Femur (tissue), 1 donor: Measurements from ENCODE around the gene TRRAP.

Source experiments
- DNase-seq: peaks from one replicate; pipeline ENCODE4 v3.0.0-alpha.2; 2017

Gene TRRAP

DNA sequence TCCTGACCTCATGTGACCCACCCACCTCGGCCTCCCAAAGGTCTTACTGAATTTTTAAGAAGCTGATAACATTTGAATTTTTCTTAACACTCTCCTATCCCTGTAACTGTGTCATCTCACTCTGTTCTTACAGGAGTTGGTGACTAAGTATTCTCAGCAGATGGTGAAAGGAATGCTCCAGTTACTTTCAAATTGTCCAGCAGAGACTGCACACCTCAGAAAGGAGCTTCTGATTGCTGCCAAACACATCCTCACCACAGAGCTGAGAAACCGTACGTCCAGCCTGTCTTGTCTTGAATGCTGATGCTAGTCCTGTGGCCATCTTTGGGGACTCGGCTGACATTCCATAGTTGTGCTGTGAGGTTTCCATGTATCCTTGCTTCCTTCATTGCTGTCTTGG, 24.9 kb downstream of the TRRAP start:
- DNase-seq: no peak

DNA sequence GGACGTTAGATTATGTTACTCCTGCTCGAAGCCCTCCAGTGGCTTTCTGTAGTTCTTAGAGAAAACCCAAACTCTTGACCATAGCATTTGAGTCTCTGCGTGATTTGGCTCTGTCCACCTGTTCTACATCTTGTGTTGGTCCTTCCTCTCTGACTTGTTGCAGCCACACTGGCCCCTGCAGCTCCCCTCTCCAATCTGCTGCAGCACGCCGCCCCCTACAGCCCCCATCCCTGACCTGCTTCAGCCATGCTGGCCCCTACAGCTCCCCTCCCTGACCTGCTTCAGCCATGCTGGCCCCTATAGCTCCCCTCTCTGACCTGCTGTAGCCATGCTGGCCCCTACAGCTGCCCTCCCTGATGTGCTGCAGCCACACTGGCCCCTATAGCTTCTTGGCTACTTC, 29.2 kb downstream of the TRRAP start:
- no peak for DNase-seq

DNA sequence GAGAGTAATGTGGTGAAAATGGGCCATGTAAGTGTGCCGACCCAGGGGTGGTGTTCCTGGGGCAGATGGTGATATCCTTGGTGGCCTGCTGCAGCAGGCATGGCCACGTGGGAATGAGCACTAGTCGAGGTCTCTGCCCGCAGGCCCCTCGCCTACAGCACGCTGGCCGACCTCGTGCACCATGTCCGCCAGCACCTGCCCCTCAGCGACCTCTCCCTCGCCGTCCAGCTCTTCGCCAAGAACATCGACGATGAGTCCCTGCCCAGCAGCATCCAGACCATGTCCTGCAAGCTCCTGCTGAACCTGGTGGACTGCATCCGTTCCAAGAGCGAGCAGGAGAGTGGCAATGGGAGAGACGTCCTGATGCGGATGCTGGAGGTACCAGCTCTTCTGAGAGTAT, 30.3 kb downstream of the TRRAP start:
- no peak for DNase-seq

DNA sequence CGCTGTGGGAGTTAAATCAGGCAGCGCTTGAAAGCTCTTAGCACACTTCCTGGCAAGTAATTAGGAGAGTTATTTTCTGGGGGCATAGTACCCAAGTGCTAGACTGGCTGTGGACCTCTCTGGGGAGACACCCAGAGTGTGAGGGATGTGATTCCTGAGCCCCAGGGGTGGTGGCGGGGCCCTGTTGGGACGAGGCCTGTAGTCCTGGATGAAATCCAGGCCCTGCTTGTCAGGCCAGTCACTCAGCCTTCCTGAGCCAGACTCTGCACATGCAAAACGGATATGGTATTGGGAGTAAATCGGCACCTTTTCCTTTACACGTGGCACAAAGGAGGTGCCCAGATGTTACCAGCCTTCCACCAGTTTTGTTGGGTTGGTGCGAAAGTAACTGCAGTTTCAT, 31.2 kb downstream of the TRRAP start:
- no peak for DNase-seq

DNA sequence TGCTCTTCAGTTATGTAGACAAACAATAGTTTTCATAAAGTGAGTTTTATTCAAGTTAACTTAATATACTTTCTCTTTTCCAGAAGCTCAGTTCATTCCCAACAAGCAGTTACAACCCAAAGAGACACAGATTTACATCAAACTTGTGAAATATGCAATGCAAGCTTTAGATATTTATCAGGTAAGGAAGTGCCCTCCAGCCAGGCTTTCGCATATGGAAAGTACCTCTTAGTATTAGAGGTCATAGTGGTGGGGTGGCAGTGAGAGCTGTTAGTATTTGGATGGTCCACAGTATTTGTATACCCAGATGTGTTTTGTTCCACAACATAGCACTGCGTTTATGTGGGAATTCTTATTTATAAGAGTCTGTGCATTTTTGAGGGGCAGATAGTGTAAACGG, 32.1 kb downstream of the TRRAP start:
- DNase-seq: no peak

DNA sequence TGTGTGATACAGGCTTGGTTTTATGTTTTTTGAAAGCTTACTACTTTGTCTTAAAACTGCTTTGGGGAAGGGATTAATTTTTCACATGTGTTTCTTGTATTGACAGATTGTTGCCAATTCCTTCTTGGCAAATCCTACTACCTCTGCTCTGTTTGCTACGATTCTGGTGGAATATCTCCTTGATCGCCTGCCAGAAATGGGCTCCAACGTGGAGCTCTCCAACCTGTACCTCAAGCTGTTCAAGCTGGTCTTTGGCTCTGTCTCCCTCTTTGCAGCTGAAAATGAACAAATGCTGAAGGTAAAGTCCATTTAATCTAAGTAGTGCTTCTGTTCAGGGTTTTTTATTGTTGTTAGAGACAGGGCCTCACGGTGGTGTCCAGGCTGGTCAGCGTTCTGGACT, 33.6 kb downstream of the TRRAP start:
- no peak for DNase-seq

DNA sequence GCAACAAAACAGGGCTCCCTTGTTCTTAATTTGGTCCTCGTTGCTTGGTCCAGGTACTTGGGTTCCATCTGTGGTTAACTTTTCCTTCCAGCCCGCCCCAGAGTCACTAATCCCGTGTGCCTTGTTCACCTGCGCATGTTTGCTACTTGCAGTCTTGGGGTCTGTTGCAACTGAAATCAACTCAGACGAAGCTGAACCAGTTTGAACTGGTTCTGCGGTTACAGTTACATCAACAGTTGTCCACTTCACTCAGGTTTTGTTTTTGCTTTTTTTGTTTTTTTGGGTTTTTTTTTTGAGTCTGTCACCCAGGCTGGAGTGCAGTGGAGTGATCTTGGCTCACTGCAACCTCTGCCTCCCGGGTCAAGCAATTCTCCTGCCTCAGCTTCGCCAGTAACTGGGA, 34.7 kb downstream of the TRRAP start:
- no peak for DNase-seq

DNA sequence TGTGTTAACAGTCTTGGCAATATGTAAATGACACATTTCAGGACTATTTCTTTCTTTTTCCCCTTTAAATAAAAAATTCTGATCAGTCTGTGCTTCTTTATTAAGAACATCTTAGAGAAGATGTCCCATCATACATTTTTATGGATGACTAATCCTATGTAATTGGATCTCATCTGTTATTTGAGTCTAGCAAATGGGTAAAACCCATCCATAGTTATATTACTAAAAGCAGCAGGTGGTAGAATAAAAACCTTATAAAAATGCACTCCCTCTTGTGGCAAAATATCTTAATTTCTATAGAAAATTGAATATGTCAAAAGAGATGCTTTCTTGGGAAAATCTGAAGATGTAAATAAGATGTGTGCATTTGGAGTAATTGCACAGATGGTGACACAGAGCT, 35.3 kb downstream of the TRRAP start:
- DNase-seq: no peak

DNA sequence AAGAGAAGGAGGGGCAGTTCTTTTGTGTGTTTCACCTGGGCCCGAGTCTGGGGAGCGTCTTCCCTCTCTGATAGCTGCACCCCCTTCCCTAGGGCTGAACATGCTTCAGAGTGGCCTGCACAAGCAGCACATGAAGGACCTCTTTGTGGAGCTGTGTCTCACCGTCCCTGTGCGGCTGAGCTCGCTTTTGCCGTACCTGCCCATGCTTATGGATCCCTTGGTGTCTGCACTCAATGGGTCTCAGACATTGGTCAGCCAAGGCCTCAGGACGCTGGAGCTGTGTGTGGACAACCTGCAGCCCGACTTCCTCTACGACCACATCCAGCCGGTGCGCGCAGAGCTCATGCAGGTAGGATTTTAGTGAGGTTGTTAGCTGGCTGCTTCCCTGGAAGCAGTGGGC, 39.0 kb downstream of the TRRAP start:
- DNase-seq: no peak

DNA sequence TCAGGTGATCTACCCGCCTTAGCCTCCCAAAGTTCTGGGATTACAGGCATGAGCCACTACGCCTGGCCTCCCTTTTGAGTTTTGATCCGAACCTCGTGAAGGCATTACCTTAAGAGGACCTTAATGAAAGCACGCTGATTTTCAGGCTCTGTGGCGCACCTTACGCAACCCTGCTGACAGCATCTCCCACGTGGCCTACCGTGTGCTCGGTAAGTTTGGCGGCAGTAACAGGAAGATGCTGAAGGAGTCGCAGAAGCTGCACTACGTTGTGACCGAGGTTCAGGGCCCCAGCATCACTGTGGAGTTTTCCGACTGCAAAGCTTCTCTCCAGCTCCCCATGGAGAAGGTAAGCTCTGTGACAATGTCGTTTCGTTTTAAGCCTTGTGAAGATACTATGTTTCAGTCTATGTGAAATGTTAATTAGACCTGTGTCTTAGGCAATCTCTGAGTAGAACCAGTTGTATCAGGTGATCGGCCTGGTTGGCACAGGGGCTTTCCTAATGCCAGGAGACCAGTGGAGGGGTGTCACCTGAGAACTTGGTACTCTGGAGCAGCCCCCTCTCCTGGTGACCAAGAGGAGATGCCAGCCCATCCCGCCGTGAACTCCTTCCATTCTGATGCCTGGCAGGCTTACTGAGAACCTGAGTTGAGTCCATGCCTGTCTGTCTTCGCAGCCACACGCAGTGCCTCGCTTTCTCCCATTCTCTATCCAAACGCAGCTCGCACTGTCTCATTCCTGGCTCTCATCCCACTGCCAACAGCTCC, 43.5 kb downstream of the TRRAP start:
- no peak for DNase-seq

DNA sequence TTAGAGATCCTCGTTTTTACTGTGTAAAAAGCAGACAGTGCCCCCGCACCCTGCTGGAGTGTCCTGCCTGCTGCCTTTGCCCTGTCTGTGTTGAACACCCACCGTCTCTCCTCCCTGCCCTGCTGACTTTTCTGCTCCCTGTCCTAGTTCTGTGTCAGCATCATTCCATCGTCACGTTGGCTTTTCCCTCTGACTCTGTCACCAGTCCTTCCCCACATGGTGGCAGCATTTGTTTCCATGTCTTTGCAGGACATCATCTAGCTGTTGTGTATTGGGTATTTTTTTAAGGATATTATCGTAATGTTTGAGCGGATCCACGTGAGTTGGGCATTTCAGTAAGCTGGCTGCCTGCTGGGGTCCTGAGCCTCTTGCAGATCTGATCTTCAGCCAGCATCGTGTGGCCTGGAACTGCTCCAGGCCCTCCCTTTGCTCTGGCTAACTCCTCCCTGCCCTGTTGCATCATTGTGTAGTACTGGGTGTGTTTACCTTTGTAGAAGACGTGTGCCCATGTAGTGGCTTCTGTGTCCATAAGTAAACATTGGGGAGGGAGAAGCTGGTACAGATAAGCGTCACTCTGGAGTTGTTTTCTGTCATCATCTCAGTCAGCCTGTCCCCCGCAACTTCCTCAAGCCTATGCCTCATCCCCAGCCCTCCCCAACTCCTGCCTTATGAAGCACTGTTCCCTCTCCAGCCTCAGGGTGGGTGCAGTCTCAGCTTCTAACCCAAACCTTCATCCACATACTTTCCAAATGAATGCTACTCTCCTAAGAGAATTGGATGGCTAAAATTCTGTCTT, 44.3 kb downstream of the TRRAP start:
- no peak for DNase-seq

DNA sequence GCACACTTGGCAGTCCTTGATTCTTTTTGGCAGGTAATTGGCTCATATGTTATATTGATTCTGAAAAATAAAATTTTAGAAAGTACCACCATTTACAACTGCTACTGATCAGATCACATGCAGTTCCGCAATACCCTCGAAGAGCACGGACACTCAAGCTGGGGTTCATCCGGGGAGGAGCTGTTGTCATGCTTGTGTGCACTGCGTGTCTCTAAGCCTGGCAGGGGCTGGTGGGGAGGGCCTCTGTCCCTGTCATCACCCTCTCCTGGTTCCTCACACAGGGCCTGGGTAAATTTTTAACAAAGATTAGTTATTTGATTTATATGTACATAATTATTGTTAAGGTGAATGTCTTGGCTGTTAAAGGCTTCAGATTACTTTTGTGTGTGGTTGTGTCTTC, 45.2 kb downstream of the TRRAP start:
- no peak for DNase-seq

DNA sequence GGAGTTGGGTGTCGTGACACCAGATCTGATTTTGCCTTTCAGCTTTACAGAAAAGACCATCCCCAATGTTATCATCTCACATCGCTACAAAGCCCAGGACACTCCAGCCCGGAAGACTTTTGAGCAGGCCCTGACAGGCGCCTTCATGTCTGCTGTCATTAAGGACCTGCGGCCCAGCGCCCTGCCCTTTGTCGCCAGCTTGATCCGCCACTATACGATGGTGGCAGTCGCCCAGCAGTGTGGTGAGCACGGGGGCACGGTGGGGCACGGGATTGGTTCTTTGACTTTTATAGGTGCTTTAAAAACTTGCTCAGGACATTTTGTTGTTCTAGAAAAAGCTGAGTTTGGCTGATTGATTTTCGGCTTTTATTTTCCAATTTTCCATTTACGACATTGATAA, 48.8 kb downstream of the TRRAP start:
- DNase-seq: no peak

DNA sequence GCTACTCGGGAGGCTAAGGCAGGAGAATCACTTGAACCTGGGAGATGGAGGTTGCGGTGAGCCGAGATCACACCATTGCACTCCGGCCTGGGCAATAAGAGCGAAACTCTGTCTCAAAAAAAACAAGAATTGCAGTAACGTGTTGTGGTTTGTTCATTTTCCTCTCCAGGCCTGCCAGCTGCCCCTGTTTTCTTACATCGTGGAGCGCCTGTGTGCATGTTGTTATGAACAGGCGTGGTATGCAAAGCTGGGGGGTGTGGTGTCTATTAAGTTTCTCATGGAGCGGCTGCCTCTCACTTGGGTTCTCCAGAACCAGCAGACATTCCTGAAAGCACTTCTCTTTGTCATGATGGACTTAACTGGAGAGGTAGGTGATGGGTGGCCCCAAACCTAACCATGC, 52.1 kb downstream of the TRRAP start:
- DNase-seq: no peak

DNA sequence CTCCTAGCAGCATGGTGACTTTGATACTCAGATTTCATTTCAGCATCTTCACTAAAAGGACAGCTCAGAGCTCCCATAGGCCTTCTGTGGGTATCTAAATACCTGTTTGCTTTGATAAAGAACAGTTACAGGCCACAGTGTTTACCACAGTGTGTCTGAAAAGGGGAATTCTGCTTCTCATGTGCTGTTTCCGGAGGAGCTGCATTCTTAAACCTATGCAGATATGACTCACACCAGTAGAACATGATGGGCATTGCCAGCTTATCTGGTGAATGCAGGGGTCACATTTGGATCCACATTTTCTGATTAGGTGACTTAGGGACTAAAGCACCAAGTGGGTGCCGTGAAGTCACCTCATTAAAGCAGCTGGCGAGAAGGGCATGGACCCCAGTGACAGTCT, 52.6 kb downstream of the TRRAP start:
- no peak for DNase-seq

DNA sequence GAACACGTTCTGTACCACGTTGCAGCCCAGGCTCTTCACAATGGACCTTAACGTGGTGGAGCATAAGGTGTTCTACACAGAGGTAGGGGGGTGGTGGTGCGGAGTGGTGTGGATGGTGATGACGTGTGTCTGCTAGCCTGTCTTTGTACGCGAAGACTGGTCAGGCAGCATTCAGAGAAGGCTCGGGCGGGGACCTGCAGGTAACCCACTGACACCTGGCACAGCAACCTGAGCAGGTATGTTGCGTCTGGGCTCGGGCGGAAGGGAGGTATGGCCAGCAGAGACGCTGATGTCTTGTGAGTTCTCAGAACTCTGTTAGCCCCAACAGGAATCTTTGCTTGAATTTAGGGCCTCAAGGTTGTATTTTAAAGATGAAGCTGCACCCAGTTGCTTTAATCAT, 55.0 kb downstream of the TRRAP start:
- DNase-seq: no peak

DNA sequence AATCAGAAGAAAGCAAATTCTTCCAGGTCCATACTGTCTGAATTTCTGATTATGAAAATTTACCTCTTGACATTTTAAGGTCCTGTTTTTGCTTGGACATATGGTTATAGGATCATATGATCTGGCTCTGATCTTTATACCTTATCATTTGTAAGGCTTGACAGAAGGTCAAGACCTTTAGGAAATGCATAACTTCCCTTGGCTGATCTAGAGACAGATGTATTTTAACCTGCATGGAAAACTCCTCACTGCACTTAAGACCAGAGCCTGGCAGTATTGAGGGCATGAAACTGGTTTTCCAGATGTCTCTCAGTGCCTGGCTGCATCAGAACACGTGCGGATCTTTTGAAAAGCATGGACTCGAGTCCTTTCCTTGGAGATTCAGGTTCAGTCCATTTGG, 55.9 kb downstream of the TRRAP start:
- no peak for DNase-seq

DNA sequence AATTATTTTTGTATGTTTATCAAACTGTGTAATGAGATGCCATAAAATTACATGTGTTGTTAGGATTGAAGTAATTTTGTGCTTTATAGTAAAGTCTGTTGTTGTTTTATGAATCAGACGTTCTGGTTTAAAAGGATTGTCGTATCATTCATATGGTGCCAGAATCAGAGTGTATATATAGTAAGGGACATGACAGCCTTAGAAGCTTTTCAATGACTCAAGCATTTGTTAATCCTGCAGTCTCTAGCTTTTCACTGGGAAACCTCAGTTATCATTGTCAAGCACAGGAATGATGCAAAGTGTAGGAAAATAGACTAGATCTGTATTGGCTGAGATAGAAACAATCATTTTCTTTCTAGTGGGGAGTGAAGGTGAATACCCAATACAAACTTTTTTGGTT, 57.5 kb downstream of the TRRAP start:
- DNase-seq: no peak

DNA sequence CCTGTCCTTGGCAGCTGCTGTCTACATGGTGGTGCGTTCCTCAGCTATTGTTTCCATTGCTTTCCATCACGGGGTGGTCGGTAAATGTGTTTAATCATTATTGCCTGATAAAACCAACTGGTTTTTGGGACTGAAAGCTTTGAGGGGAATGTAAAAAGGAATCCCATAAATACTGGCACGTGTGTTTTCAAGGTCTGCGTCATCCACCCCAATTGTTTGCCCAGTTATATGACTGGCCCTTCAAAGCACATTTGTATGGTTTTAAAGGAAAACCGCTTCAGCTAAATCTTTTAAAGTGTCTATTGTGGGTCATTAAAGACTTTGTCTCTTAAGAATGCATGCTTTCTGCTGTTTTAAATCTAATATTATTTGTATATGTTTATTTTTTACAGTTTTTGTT, 65.0 kb downstream of the TRRAP start:
- DNase-seq: no peak

DNA sequence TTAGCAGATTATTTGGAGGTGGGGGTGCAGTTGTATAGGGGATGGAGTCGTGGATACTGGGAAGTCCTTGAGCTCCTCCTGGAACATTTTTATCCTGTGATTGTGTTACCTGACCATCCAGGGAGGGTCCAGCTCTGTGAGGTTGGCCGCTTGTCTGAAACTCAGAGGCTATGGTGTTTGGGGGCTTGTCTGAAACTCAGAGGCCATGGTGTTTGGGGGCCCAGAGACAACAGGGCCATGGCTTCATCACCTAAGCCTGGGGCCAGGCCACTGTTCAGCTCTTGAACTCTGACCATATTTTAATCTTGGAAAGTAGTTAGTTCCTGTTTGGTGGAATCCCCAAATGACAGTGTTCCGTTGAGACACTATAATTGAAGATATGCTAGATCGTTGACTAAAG, 66.1 kb downstream of the TRRAP start:
- no peak for DNase-seq

DNA sequence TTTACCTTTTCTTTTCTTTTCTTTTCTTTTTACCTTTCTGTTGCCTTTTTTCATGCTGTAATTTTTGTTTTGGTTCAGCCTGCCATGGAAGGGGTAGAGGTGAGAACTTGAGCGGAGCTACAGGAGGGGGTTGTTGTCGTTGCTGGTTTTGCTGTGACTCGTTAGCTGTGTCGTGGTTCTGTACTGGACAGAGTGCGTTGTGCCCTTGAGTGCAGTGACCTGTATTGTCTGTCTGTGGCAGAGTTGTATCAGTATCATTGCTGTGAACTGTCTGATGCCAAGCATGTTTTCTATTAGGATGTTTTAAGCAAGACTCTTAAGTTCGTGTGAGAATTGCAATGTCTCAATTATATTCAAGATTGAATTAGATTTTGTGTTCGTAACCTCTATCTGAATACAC, 67.5 kb downstream of the TRRAP start:
- no peak for DNase-seq

DNA sequence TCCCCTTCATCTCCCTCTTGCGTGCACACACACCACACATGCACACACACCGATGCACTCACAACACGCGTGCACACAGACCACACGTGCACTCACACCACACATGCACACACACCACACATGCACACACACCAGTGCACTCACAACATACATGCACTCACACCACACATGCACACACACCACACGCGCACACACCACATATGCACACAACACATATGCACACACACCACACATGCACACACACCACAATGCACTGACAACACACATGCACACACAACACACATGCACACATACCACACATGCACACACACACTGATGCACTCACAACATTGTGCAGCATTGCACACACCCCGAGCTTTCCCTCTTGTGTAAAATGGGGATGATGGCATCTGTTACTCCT, 68.1 kb downstream of the TRRAP start:
- no peak for DNase-seq

DNA sequence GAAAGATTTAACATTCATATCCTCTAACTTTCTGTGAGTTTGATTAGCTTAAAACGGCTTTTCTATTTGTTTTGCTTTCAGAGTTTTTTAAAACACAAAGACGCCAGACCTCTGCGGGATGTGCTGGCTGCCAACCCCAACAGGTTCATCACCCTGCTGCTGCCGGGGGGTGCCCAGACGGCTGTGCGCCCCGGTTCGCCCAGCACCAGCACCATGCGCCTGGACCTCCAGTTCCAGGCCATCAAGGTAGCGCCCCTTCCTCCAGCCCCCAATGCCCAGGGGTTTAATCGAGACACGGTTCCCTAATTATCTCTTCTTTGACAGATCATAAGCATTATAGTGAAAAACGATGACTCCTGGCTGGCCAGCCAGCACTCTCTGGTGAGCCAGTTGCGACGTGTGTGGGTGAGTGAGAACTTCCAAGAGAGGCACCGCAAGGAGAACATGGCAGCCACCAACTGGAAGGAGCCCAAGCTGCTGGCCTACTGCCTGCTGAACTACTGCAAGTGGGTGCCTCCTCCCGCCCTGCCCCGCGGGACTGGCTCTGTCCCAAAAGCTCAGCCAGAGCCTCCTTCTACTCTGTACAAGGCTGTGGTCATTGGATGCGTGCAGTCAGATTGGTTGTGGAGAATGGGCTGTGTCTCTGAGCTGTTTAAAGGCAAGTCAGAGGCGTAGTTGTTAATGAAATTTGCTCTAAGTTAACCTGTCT, 71.2 kb downstream of the TRRAP start:
- DNase-seq: no peak

DNA sequence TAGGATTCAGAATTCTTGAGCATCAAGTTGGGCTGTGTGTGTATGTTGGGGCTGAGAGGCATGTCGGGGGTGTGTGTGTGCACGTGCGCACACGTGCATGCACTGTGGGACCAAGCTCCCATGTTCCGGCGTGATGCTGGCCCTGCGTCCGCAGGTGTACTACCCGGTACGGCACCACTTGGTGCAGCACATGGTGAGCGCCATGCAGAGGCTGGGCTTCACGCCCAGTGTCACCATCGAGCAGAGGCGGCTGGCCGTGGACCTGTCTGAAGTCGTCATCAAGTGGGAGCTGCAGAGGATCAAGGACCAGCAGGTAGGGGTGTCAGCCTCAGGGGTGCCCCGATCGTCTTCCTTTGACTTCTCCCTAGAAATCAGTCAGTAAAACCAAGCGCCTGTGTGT, 77.7 kb downstream of the TRRAP start:
- no peak for DNase-seq
